GM12865 (cell line): ENCODE data around the gene CACNA1S.

Experiments
- DNase-seq: peaks from one replicate; pipeline ENCODE4 v3.0.0; 2010; ENCODE audit warnings: low read depth
- H3K4me3 ChIP-seq: 2 replicates; pipeline ENCODE4 v1.5.1; 2011; ENCODE audit warnings: mild to moderate bottlenecking, low read depth, low read length, control low read depth
- CTCF ChIP-seq: IDR thresholded peaks from 2 replicates; pipeline ENCODE4 v1.5.1; 2011; ENCODE audit warnings: low read length, control low read depth, low read depth, inconsistent platforms; ENCODE audit not compliant: insufficient read depth; ENCODE audit errors: missing control alignments

CACNA1S gene

GRCh38 chr1:201008666-201009360 is 103.4 kb downstream of the CACNA1S start:
- TF ChIP-seq CTCF: no peak
- H3K4me3 ChIP-seq: no peak overlapping the region
- DNase-seq: no peak

- no peak for TF ChIP-seq CTCF
- no peak overlapping the region for H3K4me3 ChIP-seq
- DNase-seq: no peak
These were observed 104.7 kb downstream of the CACNA1S start for GRCh38 chr1:201007481-201007880.

- DNase-seq: no peak
- no peak for TF ChIP-seq CTCF
- H3K4me3 ChIP-seq: no peak overlapping the region
These were observed 105.8 kb downstream of the CACNA1S start for GRCh38 chr1:201006450-201006849.

- no peak overlapping the region for H3K4me3 ChIP-seq
- no peak for DNase-seq
- no peak for TF ChIP-seq CTCF
These were observed 107.5 kb downstream of the CACNA1S start for GRCh38 chr1:201004732-201005131.

GRCh38 chr1:201004154-201004553 is 108.1 kb downstream of the CACNA1S start:
- H3K4me3 ChIP-seq: no peak overlapping the region
- DNase-seq: no peak
- TF ChIP-seq CTCF: no peak

- TF ChIP-seq CTCF: no peak
- no peak for DNase-seq
These were observed 109.7 kb downstream of the CACNA1S start for GRCh38 chr1:201002510-201002909.

GRCh38 chr1:201001962-201002361 is 110.3 kb downstream of the CACNA1S start:
- TF ChIP-seq CTCF: no peak
- H3K4me3 ChIP-seq: no peak overlapping the region

More at GRCh38 chr1:201002510-201002909, 109.7 kb downstream of the CACNA1S start:
- no peak overlapping the region for H3K4me3 ChIP-seq

More at GRCh38 chr1:201001962-201002361, 110.3 kb downstream of the CACNA1S start:
- DNase-seq: no peak
